ENCODE data around the gene PLEKHG1. TPM values are rescaled to one million over a fixed set of nuclear protein-coding genes. Genes with fewer than 3 reads are reported as not detected.

PLEKHG1 gene
- total RNA-seq, 1 donor = 0.36 TPM

DNA sequence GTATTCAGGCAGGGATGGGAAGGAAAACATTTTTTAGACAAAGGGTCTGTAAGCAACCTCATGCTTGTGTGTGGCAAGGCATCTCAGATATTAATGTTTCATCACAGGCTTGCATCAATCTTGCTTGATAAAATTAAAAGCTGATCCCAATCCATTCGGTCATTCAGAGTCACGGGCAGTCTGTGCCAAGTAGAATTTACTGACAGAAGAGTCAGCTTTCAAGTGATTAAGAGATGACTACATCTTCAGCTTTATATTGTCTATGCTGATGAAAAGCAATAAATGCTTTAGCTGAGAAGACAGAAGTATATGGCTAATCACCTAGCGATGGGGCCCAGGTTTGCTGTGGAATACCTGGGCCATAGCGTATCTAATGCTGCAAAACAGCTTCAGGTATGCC is 3.5 kb downstream of the PLEKHG1 start:
- peaks cover 52% of the 10 kb centered on the region for H3K27me3 ChIP-seq (ENCODE audit: insufficient read depth, low read length)
- no peak overlapping the region for H3K4me2 ChIP-seq (ENCODE audit: insufficient read depth, low read length)
- TF ChIP-seq, protein P1, sequence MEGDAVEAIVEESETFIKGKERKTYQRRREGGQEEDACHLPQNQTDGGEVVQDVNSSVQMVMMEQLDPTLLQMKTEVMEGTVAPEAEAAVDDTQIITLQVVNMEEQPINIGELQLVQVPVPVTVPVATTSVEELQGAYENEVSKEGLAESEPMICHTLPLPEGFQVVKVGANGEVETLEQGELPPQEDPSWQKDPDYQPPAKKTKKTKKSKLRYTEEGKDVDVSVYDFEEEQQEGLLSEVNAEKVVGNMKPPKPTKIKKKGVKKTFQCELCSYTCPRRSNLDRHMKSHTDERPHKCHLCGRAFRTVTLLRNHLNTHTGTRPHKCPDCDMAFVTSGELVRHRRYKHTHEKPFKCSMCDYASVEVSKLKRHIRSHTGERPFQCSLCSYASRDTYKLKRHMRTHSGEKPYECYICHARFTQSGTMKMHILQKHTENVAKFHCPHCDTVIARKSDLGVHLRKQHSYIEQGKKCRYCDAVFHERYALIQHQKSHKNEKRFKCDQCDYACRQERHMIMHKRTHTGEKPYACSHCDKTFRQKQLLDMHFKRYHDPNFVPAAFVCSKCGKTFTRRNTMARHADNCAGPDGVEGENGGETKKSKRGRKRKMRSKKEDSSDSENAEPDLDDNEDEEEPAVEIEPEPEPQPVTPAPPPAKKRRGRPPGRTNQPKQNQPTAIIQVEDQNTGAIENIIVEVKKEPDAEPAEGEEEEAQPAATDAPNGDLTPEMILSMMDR (IDR thresholded peaks at IDR 0.05; ENCODE audit: extremely low read depth, low read depth, low read length) = no peak
- H3K36me3 ChIP-seq (ENCODE audit: insufficient read depth, low read length) = no peaks in the 10 kb centered on the region
- H3K9me3 ChIP-seq (ENCODE audit: low read depth, low read length) = no peaks in the 10 kb centered on the region
- no peaks in the 10 kb centered on the region for H4K20me1 ChIP-seq (ENCODE audit: insufficient read depth, low read length)
- H3K27ac ChIP-seq (ENCODE audit: low read depth, low read length) = no peak overlapping the region
- no peak for DNase-seq (ENCODE audit: insufficient read length, low spot score, missing footprints)
- H3K4me1 ChIP-seq (ENCODE audit: insufficient read depth, low read length) = peaks cover 6% of the 10 kb centered on the region
- no peak overlapping the region for H2AFZ ChIP-seq (ENCODE audit: low read length)
- no peak overlapping the region for H3K4me3 ChIP-seq (ENCODE audit: insufficient read depth, low read length)
- H3K79me2 ChIP-seq (ENCODE audit: insufficient read depth, low read length) = no peaks in the 10 kb centered on the region

DNA sequence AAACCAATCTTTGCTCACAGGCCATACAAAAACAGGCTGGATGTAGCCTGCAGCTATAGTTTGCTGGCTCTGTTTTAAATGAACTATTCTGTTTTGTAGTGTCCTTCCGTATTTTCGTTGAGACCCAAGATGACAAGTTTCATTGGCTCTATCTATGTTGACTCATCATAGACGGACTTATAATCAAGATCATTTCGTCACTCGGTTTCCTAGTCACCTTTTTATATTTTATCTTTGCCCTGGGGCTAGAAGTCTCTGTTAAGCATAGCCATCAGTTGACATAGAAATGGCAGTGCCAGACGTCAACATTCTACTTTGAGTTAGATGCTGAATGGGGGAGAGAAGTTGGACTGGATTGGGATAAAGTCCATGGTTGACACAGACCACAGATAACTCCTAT is 4.8 kb downstream of the PLEKHG1 start:
- Histone ChIP-seq H3K27me3 (ENCODE audit: insufficient read depth, low read length) (peaks cover 39% of the 10 kb centered on the region), H3K27ac (ENCODE audit: low read depth, low read length) (no peak overlapping the region), H3K9me3 (ENCODE audit: low read depth, low read length) (no peaks in the 10 kb centered on the region), H3K36me3 (ENCODE audit: insufficient read depth, low read length) (no peaks in the 10 kb centered on the region), H3K4me3 (ENCODE audit: insufficient read depth, low read length) (no peak overlapping the region), H3K79me2 (ENCODE audit: insufficient read depth, low read length) (no peaks in the 10 kb centered on the region), H2AFZ (ENCODE audit: low read length) (no peak overlapping the region), H3K4me2 (ENCODE audit: insufficient read depth, low read length) (no peak overlapping the region), H3K4me1 (ENCODE audit: insufficient read depth, low read length) (peaks cover 6% of the 10 kb centered on the region), H4K20me1 (ENCODE audit: insufficient read depth, low read length) (no peaks in the 10 kb centered on the region)
- TF ChIP-seq, protein P1 (IDR thresholded peaks at IDR 0.05; ENCODE audit: extremely low read depth, low read depth, low read length) = no peak
- no peak for DNase-seq (ENCODE audit: insufficient read length, low spot score, missing footprints)

DNA sequence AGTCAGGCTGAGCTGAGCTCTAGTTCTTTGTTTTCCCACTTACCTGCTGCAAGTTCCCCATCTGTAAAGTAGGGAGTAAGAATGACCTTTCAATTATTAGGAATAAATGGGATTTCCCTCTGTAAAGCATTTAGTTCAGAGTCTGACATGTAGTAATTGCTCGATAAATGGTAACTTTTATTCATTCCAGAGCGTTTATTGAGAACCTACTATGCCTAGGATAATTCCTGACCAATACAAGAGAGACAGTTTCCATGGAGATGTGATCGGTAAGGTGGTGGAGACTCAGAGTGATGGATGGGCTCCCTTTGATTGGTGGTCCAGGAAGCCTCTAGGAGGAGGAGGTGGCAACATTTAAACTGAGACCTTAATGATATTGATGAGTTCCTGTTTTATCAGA is 5.6 kb downstream of the PLEKHG1 start:
- peaks cover 33% of the 10 kb centered on the region for H3K27me3 ChIP-seq (ENCODE audit: insufficient read depth, low read length)
- H2AFZ ChIP-seq (ENCODE audit: low read length) = no peak overlapping the region
- no peaks in the 10 kb centered on the region for H4K20me1 ChIP-seq (ENCODE audit: insufficient read depth, low read length)
- no peak overlapping the region for H3K4me2 ChIP-seq (ENCODE audit: insufficient read depth, low read length)
- H3K4me3 ChIP-seq (ENCODE audit: insufficient read depth, low read length) = no peak overlapping the region
- TF ChIP-seq, protein P1 (IDR thresholded peaks at IDR 0.05; ENCODE audit: extremely low read depth, low read depth, low read length) = no peak
- no peak for DNase-seq (ENCODE audit: insufficient read length, low spot score, missing footprints)
- H3K36me3 ChIP-seq (ENCODE audit: insufficient read depth, low read length) = no peaks in the 10 kb centered on the region
- no peak overlapping the region for H3K27ac ChIP-seq (ENCODE audit: low read depth, low read length)
- H3K4me1 ChIP-seq (ENCODE audit: insufficient read depth, low read length) = peaks cover 4% of the 10 kb centered on the region
- H3K79me2 ChIP-seq (ENCODE audit: insufficient read depth, low read length) = no peaks in the 10 kb centered on the region
- H3K9me3 ChIP-seq (ENCODE audit: low read depth, low read length) = no peaks in the 10 kb centered on the region

DNA sequence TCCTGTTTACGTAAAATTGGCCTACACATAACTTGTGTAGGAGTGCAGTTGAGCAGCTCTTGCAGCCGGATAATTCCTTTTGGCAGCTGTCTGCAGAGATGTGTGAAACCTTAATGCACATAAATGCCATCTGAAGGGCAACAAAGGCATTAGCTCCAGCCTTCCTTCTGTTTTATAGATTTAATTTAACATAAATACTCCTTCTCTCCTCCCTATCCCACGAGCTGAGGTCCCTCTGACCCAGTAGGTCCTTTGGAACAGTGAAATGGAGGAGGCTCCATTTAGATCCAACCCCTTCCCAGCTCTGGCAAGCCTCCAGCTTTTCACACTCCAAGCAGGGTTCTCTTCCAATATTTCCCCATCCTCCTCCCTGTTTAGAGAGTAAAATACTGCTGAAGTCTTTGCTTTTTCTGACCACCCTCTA is 6.5 kb downstream of the PLEKHG1 start:
- TF ChIP-seq, protein P1 (IDR thresholded peaks at IDR 0.05; ENCODE audit: extremely low read depth, low read depth, low read length) = no peak

More for the DNA sequence above, 6.5 kb downstream of the PLEKHG1 start:
- no peak for DNase-seq (ENCODE audit: insufficient read length, low spot score, missing footprints)
- H3K79me2 ChIP-seq (ENCODE audit: insufficient read depth, low read length) = no peaks in the 10 kb centered on the region
- H2AFZ ChIP-seq (ENCODE audit: low read length) = no peak overlapping the region
- H4K20me1 ChIP-seq (ENCODE audit: insufficient read depth, low read length) = no peaks in the 10 kb centered on the region
- H3K27me3 ChIP-seq (ENCODE audit: insufficient read depth, low read length) = peaks cover 28% of the 10 kb centered on the region
- no peak overlapping the region for H3K4me2 ChIP-seq (ENCODE audit: insufficient read depth, low read length)
- no peak overlapping the region for H3K4me3 ChIP-seq (ENCODE audit: insufficient read depth, low read length)
- H3K4me1 ChIP-seq (ENCODE audit: insufficient read depth, low read length) = no peaks in the 10 kb centered on the region
- H3K36me3 ChIP-seq (ENCODE audit: insufficient read depth, low read length) = no peaks in the 10 kb centered on the region
- H3K27ac ChIP-seq (ENCODE audit: low read depth, low read length) = no peak overlapping the region
- H3K9me3 ChIP-seq (ENCODE audit: low read depth, low read length) = no peaks in the 10 kb centered on the region
